SU-DHL-6 (cell line): ENCODE results near the gene F2RL3.

ENCODE experiments used
- H2AFZ ChIP-seq: fragments of 200-600 bp; sonication (generic); 2 replicates; pipeline ENCODE4 v1.6.1; 2014; ENCODE audit warnings: low read depth, mild to moderate bottlenecking, moderate library complexity, mixed read lengths, antibody characterized with exemption, low read length; ENCODE audit not compliant: severe bottlenecking
- H3F3A ChIP-seq: fragments of 200-600 bp; shearing (Covaris generic); 2 replicates; pipeline ENCODE4 v1.6.0; 2016; ENCODE audit warnings: antibody characterized with exemption, mild to moderate bottlenecking; ENCODE audit not compliant: insufficient read depth
- H3K27ac ChIP-seq: fragments of 200-600 bp; sonication (generic); 2 replicates; pipeline ENCODE4 v1.5.1; 2016; ENCODE audit warnings: low read depth, mild to moderate bottlenecking, low read length, moderate library complexity, mixed read lengths
- H3K27me3 ChIP-seq: fragments of 200-600 bp; sonication (generic), shearing (Covaris generic); 2 replicates; pipeline ENCODE4 v1.6.0; 2014; ENCODE audit warnings: mild to moderate bottlenecking, low read length
- H3K36me3 ChIP-seq: fragments of 200-600 bp; sonication (generic); 2 replicates; pipeline ENCODE4 v1.6.1; 2014; ENCODE audit warnings: mild to moderate bottlenecking, low read length, mixed read lengths
- H3K4me2 ChIP-seq: fragments of 300-600, 200-600 bp; shearing (Covaris generic), sonication (generic); 2 replicates; pipeline ENCODE4 v1.6.0; 2014; ENCODE audit warnings: low read length, low read depth, mild to moderate bottlenecking; ENCODE audit not compliant: poor library complexity, severe bottlenecking
- H3K4me3 ChIP-seq: fragments of 200-600 bp; sonication (generic); 2 replicates; pipeline ENCODE4 v1.5.1; 2014; ENCODE audit warnings: antibody characterized with exemption, low read length, mild to moderate bottlenecking, mixed read lengths; ENCODE audit not compliant: insufficient read depth, poor library complexity, severe bottlenecking
- H3K79me2 ChIP-seq: fragments of 200-600 bp; sonication (generic); 2 replicates; pipeline ENCODE4 v1.6.1; 2014; ENCODE audit warnings: mild to moderate bottlenecking, low read length, moderate library complexity; ENCODE audit not compliant: insufficient read depth
- H3K9ac ChIP-seq: fragments of 200-600 bp; sonication (generic); 2 replicates; pipeline ENCODE4 v1.7.0; 2014; ENCODE audit warnings: mild to moderate bottlenecking, low read length
- H3K9me2 ChIP-seq: fragments of 200-600 bp; sonication (generic); replicated peaks from 2 replicates; pipeline ENCODE4 v1.6.1; 2014; ENCODE audit warnings: low read length; ENCODE audit not compliant: insufficient read depth
- H3K9me3 ChIP-seq: fragments of 200-600 bp; sonication (generic); 2 replicates; pipeline ENCODE4 v1.6.1; 2014; ENCODE audit warnings: low read length, mixed read lengths; ENCODE audit not compliant: insufficient read depth
- H4K20me1 ChIP-seq: fragments of 200-600 bp; sonication (generic); 2 replicates; pipeline ENCODE4 v1.6.1; 2014; ENCODE audit warnings: low read depth, mild to moderate bottlenecking, antibody characterized with exemption, low read length, moderate library complexity, mixed read lengths
- EZH2phosphoT487 ChIP-seq: fragments of 200-600 bp; sonication (generic), shearing (Covaris generic); conservative IDR thresholded peaks from 2 replicates; pipeline ENCODE4 v1.6.1; 2018; ENCODE audit warnings: mild to moderate bottlenecking, antibody characterized with exemption, low read length, moderate library complexity, mixed read lengths
- TF ChIP-seq, protein P1 (sequence below): fragments of 200-600 bp; sonication (generic); IDR thresholded peaks from one replicate; pipeline ENCODE4 v1.5.1; 2017; ENCODE audit warnings: antibody characterized with exemption, mild to moderate bottlenecking, low read length, moderate library complexity; ENCODE audit not compliant: insufficient read depth, poor library complexity, severe bottlenecking

Gene F2RL3

DNA sequence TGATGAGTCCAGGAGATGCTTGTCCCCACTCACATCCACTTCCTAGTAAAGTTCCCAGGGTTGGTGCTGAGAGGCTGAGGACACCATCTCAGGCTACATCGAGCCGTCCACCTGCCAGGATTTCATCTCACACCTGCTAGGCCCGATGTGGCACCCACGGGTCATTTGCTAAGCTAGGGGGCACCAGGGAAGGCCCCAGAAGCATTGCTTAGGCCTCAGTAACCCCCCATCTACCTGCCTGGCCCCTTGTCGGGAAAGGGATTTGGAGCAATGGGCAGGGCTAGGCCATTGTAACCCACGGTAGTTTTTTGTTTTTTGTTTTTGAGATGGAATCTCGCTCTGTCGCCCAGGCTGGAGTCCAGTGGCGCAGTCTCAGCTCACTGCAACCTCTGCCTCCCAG lies 51.8 kb downstream of the F2RL3 start:
- Histone ChIP-seq H3F3A (no peaks in the 10 kb centered on the region), H4K20me1 (no peaks in the 10 kb centered on the region), H3K27me3 (no peaks in the 10 kb centered on the region), H3K9me3 (0 out of 2 replicates have a peak, but pooled peaks cover under 1% of the 10 kb centered on the region), H3K79me2 (no peaks in the 10 kb centered on the region), H3K9ac (no peak overlapping the region), H3K27ac (no peak overlapping the region), H3K4me3 (no peak overlapping the region), H3K36me3 (no peaks in the 10 kb centered on the region), H2AFZ (no peak overlapping the region), H3K9me2 (no peaks in the 10 kb centered on the region), H3K4me2 (no peak overlapping the region)
- TF ChIP-seq, protein P1, sequence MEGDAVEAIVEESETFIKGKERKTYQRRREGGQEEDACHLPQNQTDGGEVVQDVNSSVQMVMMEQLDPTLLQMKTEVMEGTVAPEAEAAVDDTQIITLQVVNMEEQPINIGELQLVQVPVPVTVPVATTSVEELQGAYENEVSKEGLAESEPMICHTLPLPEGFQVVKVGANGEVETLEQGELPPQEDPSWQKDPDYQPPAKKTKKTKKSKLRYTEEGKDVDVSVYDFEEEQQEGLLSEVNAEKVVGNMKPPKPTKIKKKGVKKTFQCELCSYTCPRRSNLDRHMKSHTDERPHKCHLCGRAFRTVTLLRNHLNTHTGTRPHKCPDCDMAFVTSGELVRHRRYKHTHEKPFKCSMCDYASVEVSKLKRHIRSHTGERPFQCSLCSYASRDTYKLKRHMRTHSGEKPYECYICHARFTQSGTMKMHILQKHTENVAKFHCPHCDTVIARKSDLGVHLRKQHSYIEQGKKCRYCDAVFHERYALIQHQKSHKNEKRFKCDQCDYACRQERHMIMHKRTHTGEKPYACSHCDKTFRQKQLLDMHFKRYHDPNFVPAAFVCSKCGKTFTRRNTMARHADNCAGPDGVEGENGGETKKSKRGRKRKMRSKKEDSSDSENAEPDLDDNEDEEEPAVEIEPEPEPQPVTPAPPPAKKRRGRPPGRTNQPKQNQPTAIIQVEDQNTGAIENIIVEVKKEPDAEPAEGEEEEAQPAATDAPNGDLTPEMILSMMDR, result no peak
- no peak for TF ChIP-seq EZH2phosphoT487
